HEK293T (cell line): ENCODE measurements around the gene SPATA32.
"Not testable (repeated sequence)": the region's sequence is repeated elsewhere in the genome, so short reads cannot be mapped to it uniquely, and the experiment has no call there.

Experiments used
- CTCF ChIA-PET: fragments of 350-600 bp; formaldehyde crosslinking; extraction: SDS; loops from one replicate; lab custom pipeline; 2021; ENCODE audit warnings: antibody characterized with exemption, inconsistent platforms; lab: Yijun Ruan, JAX
- POLR2A ChIA-PET: fragments of 350-600 bp; formaldehyde crosslinking; extraction: SDS; loops from one replicate; lab custom pipeline; 2020; ENCODE audit warnings: antibody characterized with exemption, inconsistent platforms; lab: Yijun Ruan, JAX
- DNase-seq: peaks from one replicate; pipeline ENCODE4 v3.0.0; 2012; ENCODE audit warnings: mixed read lengths; ENCODE audit errors: extremely low spot score
- ARNT ChIP-seq: fragments of 450-650 bp; IDR thresholded peaks from 2 replicates; pipeline ENCODE4 v1.6.1; 2017; ENCODE audit warnings: mild to moderate bottlenecking
- BHLHE40 ChIP-seq: fragments of 450-650 bp; IDR thresholded peaks from 2 replicates; pipeline ENCODE4 v1.6.1; 2016; ENCODE audit warnings: mild to moderate bottlenecking, moderate library complexity, borderline replicate concordance
- CTBP1 ChIP-seq: fragments of 450-650 bp; IDR thresholded peaks from 2 replicates; pipeline ENCODE4 v1.6.1; 2016; ENCODE audit warnings: borderline replicate concordance
- ELF4 ChIP-seq: fragments of 450-650 bp; IDR thresholded peaks from 2 replicates; pipeline ENCODE4 v1.6.1; 2017; ENCODE audit warnings: antibody characterized with exemption
- FOXA1 ChIP-seq: fragments of 450-650 bp; IDR thresholded peaks from 2 replicates; pipeline ENCODE4 v1.6.1; 2016; ENCODE audit warnings: mild to moderate bottlenecking
- FOXK2 ChIP-seq: fragments of 450-650 bp; IDR thresholded peaks from 2 replicates; pipeline ENCODE4 v1.6.1; 2016; ENCODE audit warnings: mild to moderate bottlenecking
- FOXM1 ChIP-seq: fragments of 450-650 bp; IDR thresholded peaks from 2 replicates; pipeline ENCODE4 v1.6.1; 2017; ENCODE audit warnings: mild to moderate bottlenecking, borderline replicate concordance
- HDGF ChIP-seq: fragments of 450-650 bp; IDR thresholded peaks from 2 replicates; pipeline ENCODE4 v1.6.1; 2017; ENCODE audit warnings: antibody characterized with exemption, borderline replicate concordance
- L3MBTL2 ChIP-seq: fragments of 450-650 bp; conservative IDR thresholded peaks from 2 replicates; pipeline ENCODE4 v1.6.1; 2016; ENCODE audit warnings: mild to moderate bottlenecking
- LEF1 ChIP-seq: fragments of 450-650 bp; IDR thresholded peaks from 2 replicates; pipeline ENCODE4 v1.6.1; 2017; ENCODE audit warnings: mild to moderate bottlenecking, borderline replicate concordance
- NFRKB ChIP-seq: fragments of 450-650 bp; IDR thresholded peaks from 2 replicates; pipeline ENCODE4 v1.6.1; 2016; ENCODE audit warnings: mild to moderate bottlenecking, moderate library complexity
- SP1 ChIP-seq: fragments of 450-650 bp; IDR thresholded peaks from 2 replicates; pipeline ENCODE4 v1.6.1; 2017
- SUZ12 ChIP-seq: fragments of 450-650 bp; IDR thresholded peaks from 2 replicates; pipeline ENCODE4 v1.6.1; 2016; ENCODE audit warnings: mild to moderate bottlenecking
- TARDBP ChIP-seq: fragments of 450-650 bp; IDR thresholded peaks from 2 replicates; pipeline ENCODE4 v1.6.1; 2016
- ZNF384 ChIP-seq: fragments of 450-650 bp; IDR thresholded peaks from 2 replicates; pipeline ENCODE4 v1.6.1; 2016
- TF ChIP-seq, protein P1 (sequence below): fragments of 450-650 bp; IDR thresholded peaks from 2 replicates; pipeline ENCODE4 v1.6.1; 2016

Gene SPATA32

DNA sequence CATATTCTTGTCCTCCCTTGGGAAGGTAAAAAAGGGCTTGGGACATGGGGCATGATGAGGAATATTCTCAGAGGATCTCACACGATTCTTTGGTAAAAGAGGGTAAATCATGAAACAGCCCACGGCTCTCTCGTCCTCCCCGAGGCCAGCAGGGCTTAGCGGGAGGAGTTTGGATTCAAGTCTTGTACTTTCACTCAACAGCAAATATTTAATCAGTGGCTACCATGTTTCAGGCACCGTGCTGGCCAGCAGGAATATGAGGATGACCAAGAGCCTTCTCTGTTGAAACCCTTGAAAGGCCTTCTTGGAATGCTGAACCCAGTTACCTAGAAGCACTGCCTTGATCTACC, 46.1 kb upstream of the SPATA32 start:
- no peak for DNase-seq
- ChIA-PET POLR2A (interaction anchor here (3.9 kb wide), 1 partner anchor 8 kb away, joined by 26 read pairs; the partner anchor contains the start of gene MAP3K14), CTCF (no interaction called here)
- TF ChIP-seq ARNT: no peak
- TF ChIP-seq, protein P1, sequence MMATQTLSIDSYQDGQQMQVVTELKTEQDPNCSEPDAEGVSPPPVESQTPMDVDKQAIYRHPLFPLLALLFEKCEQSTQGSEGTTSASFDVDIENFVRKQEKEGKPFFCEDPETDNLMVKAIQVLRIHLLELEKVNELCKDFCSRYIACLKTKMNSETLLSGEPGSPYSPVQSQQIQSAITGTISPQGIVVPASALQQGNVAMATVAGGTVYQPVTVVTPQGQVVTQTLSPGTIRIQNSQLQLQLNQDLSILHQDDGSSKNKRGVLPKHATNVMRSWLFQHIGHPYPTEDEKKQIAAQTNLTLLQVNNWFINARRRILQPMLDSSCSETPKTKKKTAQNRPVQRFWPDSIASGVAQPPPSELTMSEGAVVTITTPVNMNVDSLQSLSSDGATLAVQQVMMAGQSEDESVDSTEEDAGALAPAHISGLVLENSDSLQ: no peak

DNA sequence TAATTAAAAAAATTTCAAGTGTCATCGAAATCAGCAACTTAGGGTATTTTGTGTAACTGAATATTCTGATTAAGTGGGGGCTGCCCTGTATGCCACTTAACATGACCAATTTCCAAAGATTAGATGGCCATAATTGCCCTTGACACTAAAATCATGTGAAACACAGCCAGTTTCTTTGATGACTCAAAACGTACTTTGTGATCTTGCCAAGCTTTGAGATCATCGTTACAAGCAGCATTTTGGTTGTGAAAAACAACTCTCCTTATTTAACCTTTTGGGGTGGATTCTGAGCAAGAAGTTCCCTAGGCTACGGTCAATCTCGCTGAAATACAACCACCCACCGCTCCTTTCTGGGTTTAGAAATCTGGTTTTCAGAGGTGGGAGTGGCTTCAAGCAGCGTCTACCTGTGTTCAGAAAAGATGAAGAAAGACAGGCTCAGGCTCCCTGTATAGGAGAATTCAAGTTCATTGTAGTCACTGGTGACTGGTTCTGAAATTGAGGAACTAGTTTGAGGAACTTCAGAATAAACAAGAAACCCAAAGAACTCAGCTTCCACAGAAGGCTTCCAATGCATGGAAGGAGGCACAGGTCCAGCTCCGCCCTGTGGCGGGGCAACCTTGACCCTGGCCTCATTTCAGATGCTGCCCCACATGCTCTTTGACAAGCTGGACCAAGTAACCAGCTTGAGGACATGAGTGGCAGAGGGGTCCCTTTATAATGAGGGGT, 45.6 kb upstream of the SPATA32 start:
- POLR2A ChIA-PET: interaction anchor here (3.9 kb wide), 1 partner anchor 9 kb away, joined by 26 read pairs; the partner anchor contains the start of gene MAP3K14
- no peak for DNase-seq
- CTCF ChIA-PET: interaction anchor here (1.4 kb wide), 1 partner anchor 20 kb away, joined by 3 read pairs; no protein-coding TSS in a partner anchor
- TF ChIP-seq LEF1: no peak
- TF ChIP-seq SUZ12: no peak

DNA sequence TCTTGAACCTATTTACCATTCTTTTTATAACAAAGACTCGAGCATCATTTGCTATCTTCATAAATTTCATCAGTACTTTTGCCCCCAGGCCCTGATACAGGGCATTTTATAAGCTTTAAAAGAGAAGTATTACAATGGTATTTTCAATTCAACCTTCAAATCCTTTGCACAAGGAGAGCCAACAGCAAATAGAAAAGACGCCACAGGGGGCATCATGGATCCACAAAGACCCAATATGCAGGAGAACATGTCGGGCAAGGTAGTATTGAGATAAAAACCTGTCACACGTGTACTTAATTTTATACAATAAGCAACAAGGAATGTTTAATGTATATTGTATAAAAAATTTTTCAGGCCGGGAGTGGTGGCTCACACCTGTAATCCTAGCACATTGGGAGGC, 44.7 kb upstream of the SPATA32 start:
- ChIA-PET POLR2A (interaction anchor here (3.9 kb wide), 1 partner anchor 10 kb away, joined by 26 read pairs; the partner anchor contains the start of gene MAP3K14), CTCF (interaction anchor here (0.5 to 1.4 kb wide), 4 partner anchors 10 to 171 kb away, joined by 3 to 10 read pairs (median 4); partner anchors contain the start of genes ACBD4 and MAP3K14)
- TF ChIP-seq HDGF (no peak), ELF4 (no peak), SP1 (no peak), SUZ12 (no peak), L3MBTL2 (no peak), LEF1 (no peak), FOXK2 (no peak), ARNT (no peak), NFRKB (no peak), FOXM1 (no peak), TARDBP (no peak), CTBP1 (no peak), FOXA1 (no peak), BHLHE40 (no peak), ZNF384 (no peak)
- TF ChIP-seq, protein P1: no peak
- DNase-seq: no peak

DNA sequence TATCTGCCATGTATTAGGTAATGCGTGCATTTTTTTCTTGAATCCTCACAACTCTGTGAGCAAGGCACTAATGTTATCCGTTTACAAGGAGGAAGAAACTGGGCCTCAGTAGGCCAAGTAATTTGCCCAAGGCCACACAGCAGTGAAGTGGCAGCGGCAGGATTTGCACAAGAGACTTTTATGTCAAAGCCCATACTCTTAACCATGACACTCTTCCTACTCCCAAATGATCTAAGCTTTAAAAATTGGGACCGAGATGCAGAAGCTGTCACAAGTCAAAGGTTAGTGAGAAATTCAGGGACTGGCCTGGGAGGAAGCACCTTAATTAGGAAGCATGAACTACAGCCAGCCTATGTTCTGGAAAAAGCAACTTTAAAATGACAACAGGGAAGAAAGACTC, 44.2 kb upstream of the SPATA32 start:
- POLR2A ChIA-PET: interaction anchor here (3.9 kb wide), 1 partner anchor 10 kb away, joined by 26 read pairs; the partner anchor contains the start of gene MAP3K14
- TF ChIP-seq TARDBP (no peak), LEF1 (no peak)
- DNase-seq: no peak
- CTCF ChIA-PET: interaction anchor here (1.1 to 1.4 kb wide), 3 partner anchors 11 to 171 kb away, joined by 3 to 10 read pairs (median 3); partner anchors contain the start of genes ACBD4 and MAP3K14

DNA sequence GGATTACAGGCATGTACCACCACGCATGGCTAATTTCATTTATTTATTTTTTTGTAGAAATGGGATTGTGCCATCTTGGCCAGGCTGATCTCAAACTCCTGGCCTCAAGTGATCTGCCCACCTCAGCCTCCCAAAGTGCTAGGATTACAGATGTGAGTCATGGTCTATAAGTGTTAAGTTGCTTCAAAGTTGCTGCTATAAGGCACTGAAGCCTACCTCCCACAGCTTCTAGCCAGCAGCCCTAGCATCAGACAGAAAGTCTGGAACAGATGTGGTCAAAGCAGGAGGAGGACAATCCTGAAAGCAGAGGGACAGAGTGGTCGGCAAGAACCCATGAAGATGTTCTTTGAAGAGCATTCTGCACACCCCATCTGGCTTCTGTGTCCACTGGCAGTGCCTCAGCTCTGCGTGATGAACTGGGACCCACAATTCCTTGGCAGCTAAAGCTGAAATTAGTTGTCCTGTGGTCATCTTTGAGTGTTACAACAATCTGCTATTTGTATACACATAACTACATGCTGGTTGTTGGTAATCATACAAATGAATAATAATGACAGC, 43.7 kb upstream of the SPATA32 start:
- CTCF ChIA-PET: interaction anchor here (1.2 kb wide), 1 partner anchor 11 kb away, joined by 10 read pairs; the partner anchor contains the start of gene MAP3K14
- no peak for TF ChIP-seq ELF4
- TF ChIP-seq HDGF: no peak
- no peak for TF ChIP-seq SP1
- no peak for TF ChIP-seq FOXK2
- TF ChIP-seq FOXM1: no peak
- TF ChIP-seq SUZ12: no peak
- TF ChIP-seq L3MBTL2: no peak
- TF ChIP-seq NFRKB: no peak
- TF ChIP-seq, protein P1: no peak
- TF ChIP-seq TARDBP: no peak
- TF ChIP-seq LEF1: no peak
- no peak for TF ChIP-seq ZNF384
- TF ChIP-seq FOXA1: no peak
- TF ChIP-seq BHLHE40: no peak
- no peak for DNase-seq
- POLR2A ChIA-PET: interaction anchor here (3.9 kb wide), 1 partner anchor 11 kb away, joined by 26 read pairs; the partner anchor contains the start of gene MAP3K14

DNA sequence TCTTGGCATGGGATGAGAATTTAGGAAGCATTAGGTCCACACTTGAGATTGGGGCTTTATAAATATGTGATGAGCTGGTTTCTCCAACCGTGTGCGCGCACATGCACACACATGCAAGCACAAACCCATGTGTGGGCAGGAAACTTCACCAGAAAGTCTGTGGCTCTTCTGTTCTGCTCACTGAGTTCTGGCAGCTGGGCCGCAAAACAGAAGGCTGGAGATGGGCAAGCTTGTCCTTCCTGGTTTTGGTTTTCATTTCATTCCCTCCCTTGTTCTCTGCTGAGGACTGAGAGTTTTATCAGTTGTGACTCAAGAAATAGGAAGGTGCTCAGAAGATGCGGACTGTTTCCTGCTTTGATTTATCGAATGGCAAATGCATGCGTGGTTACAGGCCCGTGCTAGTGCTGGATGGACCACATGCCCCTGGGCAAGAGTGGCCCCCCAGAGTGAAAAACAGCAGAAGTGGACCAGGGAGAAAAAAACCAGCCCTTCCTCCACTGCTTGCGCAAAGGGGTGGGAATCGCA, 40.8 kb upstream of the SPATA32 start:
- no peak for DNase-seq
- ChIA-PET POLR2A (interaction anchor here (2.1 kb wide), 1 partner anchor 9 kb away, joined by 8 read pairs; no protein-coding TSS in a partner anchor), CTCF (no interaction called here)
- TF ChIP-seq FOXK2: no peak
- TF ChIP-seq L3MBTL2: no peak
- no peak for TF ChIP-seq FOXM1
- TF ChIP-seq, protein P1: no peak
- TF ChIP-seq ZNF384: no peak
- no peak for TF ChIP-seq NFRKB
- no peak for TF ChIP-seq BHLHE40
- no peak for TF ChIP-seq LEF1
- no peak for TF ChIP-seq SP1
- TF ChIP-seq TARDBP: no peak
- TF ChIP-seq HDGF: no peak
- no peak for TF ChIP-seq ELF4
- no peak for TF ChIP-seq SUZ12
- TF ChIP-seq CTBP1: no peak
- TF ChIP-seq ARNT: no peak

DNA sequence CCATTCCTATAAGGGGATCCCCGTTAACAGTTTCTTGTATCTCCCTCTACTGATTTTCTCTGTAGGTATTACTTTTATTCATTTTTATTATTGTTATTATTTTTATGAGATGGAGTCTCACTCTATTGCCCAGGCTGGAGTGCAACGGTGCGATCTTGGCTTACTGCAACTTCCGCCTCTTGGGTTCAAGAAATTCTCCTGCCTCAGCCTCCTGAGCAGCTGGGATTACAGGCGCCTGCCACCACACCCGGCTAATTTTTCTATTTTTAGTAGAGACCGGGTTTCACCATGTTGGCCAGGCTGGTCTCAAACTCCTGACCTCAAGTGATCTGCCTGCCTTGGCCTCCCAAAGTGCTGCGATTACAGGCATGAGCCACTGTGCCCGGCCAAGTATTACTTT, 40.3 kb upstream of the SPATA32 start:
- DNase-seq, CTCF ChIA-PET: not testable (repeated sequence)
- POLR2A ChIA-PET: interaction anchor here (2.1 kb wide), 1 partner anchor 10 kb away, joined by 8 read pairs; no protein-coding TSS in a partner anchor
